ENCODE measurements around the gene PCMT1.
"Not testable (repeated sequence)": the region's sequence is repeated elsewhere in the genome, so short reads cannot be mapped to it uniquely, and the experiment has no call there.

The PCMT1 gene

DNA sequence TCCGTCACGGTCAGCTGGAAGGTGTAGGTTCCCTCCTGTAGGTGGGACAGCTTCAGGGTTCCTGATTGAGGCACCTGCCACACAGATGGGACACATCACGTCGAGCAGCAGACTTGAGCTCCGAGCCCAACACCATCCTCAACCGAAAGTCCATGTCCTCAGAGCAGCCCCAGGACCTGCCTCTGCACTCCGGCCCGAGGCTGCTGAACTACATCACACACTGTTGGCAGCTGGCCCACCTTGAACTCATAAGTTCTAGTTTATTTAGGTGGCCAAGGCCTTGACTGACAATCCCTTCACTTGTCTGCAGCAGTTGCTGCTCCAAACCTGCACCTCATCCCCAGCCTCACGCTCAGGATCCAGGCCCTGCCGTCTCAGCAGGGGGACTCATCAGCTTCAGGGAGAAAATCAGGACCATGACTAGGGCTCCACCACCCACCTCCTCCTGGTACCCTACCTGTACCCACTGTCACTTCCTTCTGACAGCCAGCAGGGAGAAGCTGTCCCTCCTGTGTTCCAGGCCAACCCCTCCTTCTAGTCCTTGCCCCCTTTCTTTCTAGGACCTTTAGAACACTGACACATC, 93.6 kb downstream of the PCMT1 start:
- no peak overlapping the region for H3K27ac ChIP-seq (ENCODE audit: low read length)
- H3K9me3 ChIP-seq (ENCODE audit: insufficient read depth, low read length, severe bottlenecking), result no peaks in the 10 kb centered on the region
- DNase-seq (no peak), ATAC-seq (ENCODE audit: insufficient read depth, low read depth) (no peak)
- H4K20me1 ChIP-seq (ENCODE audit: insufficient read depth, low read length), result no peaks in the 10 kb centered on the region
- H3K79me2 ChIP-seq (ENCODE audit: insufficient read depth, low read length), result no peaks in the 10 kb centered on the region
- TF ChIP-seq, protein P1, sequence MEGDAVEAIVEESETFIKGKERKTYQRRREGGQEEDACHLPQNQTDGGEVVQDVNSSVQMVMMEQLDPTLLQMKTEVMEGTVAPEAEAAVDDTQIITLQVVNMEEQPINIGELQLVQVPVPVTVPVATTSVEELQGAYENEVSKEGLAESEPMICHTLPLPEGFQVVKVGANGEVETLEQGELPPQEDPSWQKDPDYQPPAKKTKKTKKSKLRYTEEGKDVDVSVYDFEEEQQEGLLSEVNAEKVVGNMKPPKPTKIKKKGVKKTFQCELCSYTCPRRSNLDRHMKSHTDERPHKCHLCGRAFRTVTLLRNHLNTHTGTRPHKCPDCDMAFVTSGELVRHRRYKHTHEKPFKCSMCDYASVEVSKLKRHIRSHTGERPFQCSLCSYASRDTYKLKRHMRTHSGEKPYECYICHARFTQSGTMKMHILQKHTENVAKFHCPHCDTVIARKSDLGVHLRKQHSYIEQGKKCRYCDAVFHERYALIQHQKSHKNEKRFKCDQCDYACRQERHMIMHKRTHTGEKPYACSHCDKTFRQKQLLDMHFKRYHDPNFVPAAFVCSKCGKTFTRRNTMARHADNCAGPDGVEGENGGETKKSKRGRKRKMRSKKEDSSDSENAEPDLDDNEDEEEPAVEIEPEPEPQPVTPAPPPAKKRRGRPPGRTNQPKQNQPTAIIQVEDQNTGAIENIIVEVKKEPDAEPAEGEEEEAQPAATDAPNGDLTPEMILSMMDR (IDR thresholded peaks at IDR 0.05; ENCODE audit: borderline replicate concordance, extremely low read depth, low read length, poor library complexity, severe bottlenecking), result no peak
- TF ChIP-seq EZH2 (IDR thresholded peaks at IDR 0.05; ENCODE audit: borderline replicate concordance, low read depth, low read length, severe bottlenecking), result no peak
- no peak overlapping the region for H2AFZ ChIP-seq (ENCODE audit: low read depth, low read length)
- H3K27me3 ChIP-seq (ENCODE audit: insufficient read depth, low read length, poor library complexity), result no peaks in the 10 kb centered on the region
- no peak overlapping the region for H3K9ac ChIP-seq (ENCODE audit: low read depth, low read length)
- no peak overlapping the region for H3K4me3 ChIP-seq (ENCODE audit: low read depth in 1 of 2, low read length in 2 of 2)
- H3K4me2 ChIP-seq (ENCODE audit: insufficient read depth, low read length), result no peak overlapping the region
- H3K36me3 ChIP-seq (ENCODE audit: insufficient read depth, low read length), result no peaks in the 10 kb centered on the region
- no peaks in the 10 kb centered on the region for H3K4me1 ChIP-seq (ENCODE audit: insufficient read depth, low read length)

DNA sequence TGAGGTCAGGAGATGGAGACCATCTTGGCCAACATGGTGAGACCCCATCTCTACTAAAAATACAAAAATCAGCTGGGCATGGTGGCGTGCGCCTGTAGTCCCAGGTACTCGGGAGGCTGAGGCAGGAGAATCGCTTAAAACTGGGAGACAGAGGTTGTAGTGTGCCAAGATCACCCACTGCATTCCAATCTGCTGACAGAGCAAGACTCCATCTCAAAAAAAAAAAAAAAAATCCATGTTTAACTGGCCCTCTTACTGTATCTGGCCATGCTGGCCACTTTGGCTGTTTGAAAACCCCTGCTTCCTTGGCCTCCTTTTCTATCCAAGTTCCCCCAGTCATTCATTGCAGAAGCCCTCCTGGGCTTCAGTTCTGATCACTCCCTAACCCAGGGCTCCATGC, 94.5 kb downstream of the PCMT1 start:
- DNase-seq; H3K9ac ChIP-seq (ENCODE audit: low read depth, low read length); H3K4me2 ChIP-seq (ENCODE audit: insufficient read depth, low read length); H3K27ac ChIP-seq (ENCODE audit: low read length); H2AFZ ChIP-seq (ENCODE audit: low read depth, low read length); H3K79me2 ChIP-seq (ENCODE audit: insufficient read depth, low read length); ATAC-seq (ENCODE audit: insufficient read depth, low read depth); H3K4me3 ChIP-seq (ENCODE audit: low read depth in 1 of 2, low read length in 2 of 2); H3K9me3 ChIP-seq (ENCODE audit: insufficient read depth, low read length, severe bottlenecking); H4K20me1 ChIP-seq (ENCODE audit: insufficient read depth, low read length); H3K4me1 ChIP-seq (ENCODE audit: insufficient read depth, low read length); H3K27me3 ChIP-seq (ENCODE audit: insufficient read depth, low read length, poor library complexity); H3K36me3 ChIP-seq (ENCODE audit: insufficient read depth, low read length): not testable (repeated sequence)

DNA sequence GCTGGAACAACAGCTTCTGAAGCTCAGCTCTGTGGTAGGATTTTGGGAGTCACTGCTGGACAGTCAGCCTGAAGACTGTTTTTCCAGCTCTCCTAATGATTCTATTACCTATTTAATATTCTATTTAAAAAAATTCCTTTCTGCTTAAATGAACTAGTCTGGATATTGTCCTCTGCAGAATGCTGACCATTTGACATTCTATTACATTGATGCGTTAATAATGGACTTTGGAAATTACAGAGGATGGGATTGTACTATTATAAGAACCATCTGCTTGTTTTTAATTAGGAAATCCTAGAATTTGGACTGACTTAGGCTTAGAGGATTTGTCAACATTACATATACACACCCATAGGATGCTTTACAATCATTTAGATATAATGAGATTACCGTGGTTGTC, 94.9 kb downstream of the PCMT1 start:
- H3K79me2 ChIP-seq (ENCODE audit: insufficient read depth, low read length), result no peaks in the 10 kb centered on the region
- H3K4me2 ChIP-seq (ENCODE audit: insufficient read depth, low read length), result no peak overlapping the region
- no peak overlapping the region for H2AFZ ChIP-seq (ENCODE audit: low read depth, low read length)
- no peaks in the 10 kb centered on the region for H3K36me3 ChIP-seq (ENCODE audit: insufficient read depth, low read length)
- no peaks in the 10 kb centered on the region for H3K4me1 ChIP-seq (ENCODE audit: insufficient read depth, low read length)
- no peaks in the 10 kb centered on the region for H4K20me1 ChIP-seq (ENCODE audit: insufficient read depth, low read length)
- no peak for DNase-seq
- no peak for ATAC-seq (ENCODE audit: insufficient read depth, low read depth)
- H3K27ac ChIP-seq (ENCODE audit: low read length), result no peak overlapping the region
- TF ChIP-seq, protein P1 (IDR thresholded peaks at IDR 0.05; ENCODE audit: borderline replicate concordance, extremely low read depth, low read length, poor library complexity, severe bottlenecking), result no peak
- no peak for TF ChIP-seq EZH2 (IDR thresholded peaks at IDR 0.05; ENCODE audit: borderline replicate concordance, low read depth, low read length, severe bottlenecking)
- no peaks in the 10 kb centered on the region for H3K27me3 ChIP-seq (ENCODE audit: insufficient read depth, low read length, poor library complexity)
- no peaks in the 10 kb centered on the region for H3K9me3 ChIP-seq (ENCODE audit: insufficient read depth, low read length, severe bottlenecking)
- H3K4me3 ChIP-seq (ENCODE audit: low read depth in 1 of 2, low read length in 2 of 2), result no peak overlapping the region
- no peak overlapping the region for H3K9ac ChIP-seq (ENCODE audit: low read depth, low read length)

DNA sequence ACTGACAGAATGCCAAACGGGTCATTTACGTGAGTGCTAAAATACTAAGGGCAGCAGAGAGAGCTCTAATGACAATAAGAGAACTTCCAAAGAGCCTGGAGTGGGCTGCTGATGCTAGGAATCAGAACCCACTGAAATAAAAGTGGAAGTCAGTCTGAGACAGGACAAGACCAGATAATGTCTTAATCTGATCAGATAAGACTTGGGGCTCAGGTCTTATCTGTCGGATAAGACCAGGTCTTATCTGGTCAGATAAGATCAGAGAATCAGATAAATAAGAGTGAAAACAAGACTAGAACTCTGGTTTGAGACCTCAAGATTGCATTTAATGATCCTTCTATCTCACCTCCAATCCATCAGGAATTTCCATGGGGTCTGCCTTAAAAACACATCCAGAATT, 96.0 kb downstream of the PCMT1 start:
- Histone ChIP-seq H3K27ac (ENCODE audit: low read length) (no peak overlapping the region), H3K4me1 (ENCODE audit: insufficient read depth, low read length) (no peaks in the 10 kb centered on the region), H3K4me3 (ENCODE audit: low read depth in 1 of 2, low read length in 2 of 2) (no peak overlapping the region)

More for the DNA sequence above, 96.0 kb downstream of the PCMT1 start:
- H3K36me3 ChIP-seq (ENCODE audit: insufficient read depth, low read length), result no peaks in the 10 kb centered on the region
- H2AFZ ChIP-seq (ENCODE audit: low read depth, low read length), result no peak overlapping the region
- no peaks in the 10 kb centered on the region for H3K79me2 ChIP-seq (ENCODE audit: insufficient read depth, low read length)
- DNase-seq (no peak), ATAC-seq (ENCODE audit: insufficient read depth, low read depth) (no peak)
- TF ChIP-seq EZH2 (IDR thresholded peaks at IDR 0.05; ENCODE audit: borderline replicate concordance, low read depth, low read length, severe bottlenecking), result no peak
- TF ChIP-seq, protein P1 (IDR thresholded peaks at IDR 0.05; ENCODE audit: borderline replicate concordance, extremely low read depth, low read length, poor library complexity, severe bottlenecking), result no peak
- no peaks in the 10 kb centered on the region for H3K27me3 ChIP-seq (ENCODE audit: insufficient read depth, low read length, poor library complexity)
- H3K4me2 ChIP-seq (ENCODE audit: insufficient read depth, low read length), result no peak overlapping the region
- no peaks in the 10 kb centered on the region for H4K20me1 ChIP-seq (ENCODE audit: insufficient read depth, low read length)
- no peaks in the 10 kb centered on the region for H3K9me3 ChIP-seq (ENCODE audit: insufficient read depth, low read length, severe bottlenecking)
- H3K9ac ChIP-seq (ENCODE audit: low read depth, low read length), result no peak overlapping the region
